ENCODE measurements around the gene CACHD1. TPM values are rescaled to one million over a fixed set of nuclear protein-coding genes. Genes with fewer than 3 reads are reported as not detected.

CACHD1 gene
- total RNA-seq, 2 experiments from 2014 or later, result 0.55 to 0.68 TPM

- DNase-seq, result no peak
- ChIA-PET POLR2A (no interaction called here), CTCF (no interaction called here)
- Mint-ChIP-seq H3K4me1 (ENCODE audit: low read depth) (peaks cover 14% of the 10 kb centered on the region), H3K27me3 (ENCODE audit: low read depth) (no peaks in the 10 kb centered on the region), H3K4me3 (no peak overlapping the region), H3K27ac (no peak overlapping the region), H3K9me3 (ENCODE audit: insufficient read depth) (no peaks in the 10 kb centered on the region), H3K36me3 (ENCODE audit: low read depth) (no peaks in the 10 kb centered on the region)
- no peak for ATAC-seq
Measured at GRCh38 chr1:64630611-64631010, 160.7 kb downstream of the CACHD1 start.

- Mint-ChIP-seq H3K9me3 (ENCODE audit: insufficient read depth) (no peaks in the 10 kb centered on the region), H3K27ac (no peak overlapping the region), H3K4me3 (no peak overlapping the region), H3K36me3 (ENCODE audit: low read depth) (no peaks in the 10 kb centered on the region), H3K27me3 (ENCODE audit: low read depth) (no peaks in the 10 kb centered on the region), H3K4me1 (ENCODE audit: low read depth) (peaks cover 14% of the 10 kb centered on the region)
- no peak for ATAC-seq
- ChIA-PET POLR2A (no interaction called here), CTCF (no interaction called here)
- DNase-seq, result no peak
Measured at GRCh38 chr1:64631346-64632034, 161.6 kb downstream of the CACHD1 start.

DNA sequence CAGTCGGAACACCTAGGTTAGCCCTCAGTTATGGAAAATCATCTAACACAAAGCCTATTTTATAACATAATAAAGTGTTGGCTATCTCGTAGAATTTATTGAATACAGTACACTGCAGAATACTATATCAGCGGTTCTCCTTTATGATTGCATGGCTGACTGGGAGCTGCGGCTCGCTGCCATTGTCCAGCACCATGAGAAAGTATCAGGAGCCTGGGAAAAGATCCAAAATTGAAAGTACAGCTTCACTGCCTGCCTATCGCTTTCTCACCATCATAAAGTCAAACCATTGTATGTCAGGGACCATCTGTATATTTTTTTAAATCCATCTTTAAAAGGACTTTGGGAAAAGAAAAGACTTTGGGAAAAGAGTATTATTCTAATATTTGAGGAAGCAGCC lies 163.0 kb downstream of the CACHD1 start:
- H3K36me3 Mint-ChIP-seq (ENCODE audit: low read depth), result no peaks in the 10 kb centered on the region
- H3K9me3 Mint-ChIP-seq (ENCODE audit: insufficient read depth), result no peaks in the 10 kb centered on the region
- ChIA-PET POLR2A (no interaction called here), CTCF (interaction anchor here (0.6 kb wide), 1 partner anchor 280 kb away, joined by 3 read pairs; no protein-coding TSS in a partner anchor)
- DNase-seq (no peak), ATAC-seq (no peak)
- no peak overlapping the region for H3K4me3 Mint-ChIP-seq
- H3K27ac Mint-ChIP-seq, result no peak overlapping the region
- peaks cover 19% of the 10 kb centered on the region for H3K4me1 Mint-ChIP-seq (ENCODE audit: low read depth)
- H3K27me3 Mint-ChIP-seq (ENCODE audit: low read depth), result no peaks in the 10 kb centered on the region

- DNase-seq (no peak), ATAC-seq (no peak)
- no peaks in the 10 kb centered on the region for H3K9me3 Mint-ChIP-seq (ENCODE audit: insufficient read depth)
- H3K36me3 Mint-ChIP-seq (ENCODE audit: low read depth), result no peaks in the 10 kb centered on the region
- POLR2A ChIA-PET, result no interaction called here
- H3K27ac Mint-ChIP-seq, result no peak overlapping the region
- H3K27me3 Mint-ChIP-seq (ENCODE audit: low read depth), result no peaks in the 10 kb centered on the region
- CTCF ChIA-PET, result no interaction called here
- H3K4me1 Mint-ChIP-seq (ENCODE audit: low read depth), result no peaks in the 10 kb centered on the region
- no peak overlapping the region for H3K4me3 Mint-ChIP-seq
Measured at GRCh38 chr1:64645735-64646134, 175.8 kb downstream of the CACHD1 start.

DNA sequence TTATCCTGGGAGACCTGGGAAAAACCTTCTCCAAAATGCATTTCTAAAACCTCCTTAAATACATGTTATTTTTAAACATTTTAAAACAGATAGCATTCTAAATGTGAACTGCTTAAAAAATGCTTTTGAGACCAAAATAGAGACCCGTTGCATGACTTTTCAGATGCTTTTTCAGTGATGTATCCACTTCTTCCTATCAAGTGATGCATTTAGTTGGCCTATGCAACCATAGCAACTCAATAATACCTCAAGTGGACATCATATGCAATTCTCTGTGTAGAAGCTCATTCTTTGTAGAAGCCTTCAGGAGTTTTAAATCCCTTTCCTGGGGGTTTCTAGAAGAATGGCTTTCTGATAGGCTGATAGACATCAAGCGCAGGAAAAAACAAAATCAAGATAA lies 180.5 kb downstream of the CACHD1 start:
- ChIA-PET POLR2A (no interaction called here), CTCF (interaction anchor here (1.2 kb wide), 1 partner anchor 25 kb away, joined by 4 read pairs; no protein-coding TSS in a partner anchor)
- H3K27me3 Mint-ChIP-seq (ENCODE audit: low read depth), result no peaks in the 10 kb centered on the region
- H3K9me3 Mint-ChIP-seq (ENCODE audit: insufficient read depth), result no peaks in the 10 kb centered on the region
- H3K4me3 Mint-ChIP-seq, result no peak overlapping the region
- DNase-seq, result no peak
- no peak for ATAC-seq
- H3K4me1 Mint-ChIP-seq (ENCODE audit: low read depth), result no peaks in the 10 kb centered on the region
- no peak overlapping the region for H3K27ac Mint-ChIP-seq
- H3K36me3 Mint-ChIP-seq (ENCODE audit: low read depth), result no peaks in the 10 kb centered on the region

DNA sequence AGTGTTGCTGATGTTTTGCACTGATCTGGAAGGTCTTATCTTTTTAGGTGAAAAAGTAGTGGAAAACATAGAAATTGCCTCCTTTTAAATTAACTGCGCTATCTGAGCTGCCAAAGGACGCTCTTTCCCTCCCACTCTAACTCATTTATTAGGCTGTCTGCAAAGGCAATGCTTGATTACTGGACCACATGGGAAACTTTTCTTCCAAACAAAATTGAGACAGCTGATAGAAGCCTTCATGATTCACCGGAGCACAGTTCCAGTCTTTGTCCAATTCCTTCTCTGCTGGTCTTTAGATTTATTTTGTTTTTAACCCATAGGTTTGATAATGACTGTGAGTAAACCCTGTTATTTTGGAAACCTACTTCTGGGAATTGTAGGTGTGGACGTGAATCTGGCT lies 181.9 kb downstream of the CACHD1 start:
- H3K36me3 Mint-ChIP-seq (ENCODE audit: low read depth), result no peaks in the 10 kb centered on the region
- no peaks in the 10 kb centered on the region for H3K4me1 Mint-ChIP-seq (ENCODE audit: low read depth)
- no peak for DNase-seq
- POLR2A ChIA-PET, result no interaction called here
- CTCF ChIA-PET, result interaction anchor here (1.1 kb wide), 1 partner anchor 12 kb away, joined by 4 read pairs; no protein-coding TSS in a partner anchor
- H3K4me3 Mint-ChIP-seq, result no peak overlapping the region
- no peaks in the 10 kb centered on the region for H3K9me3 Mint-ChIP-seq (ENCODE audit: insufficient read depth)
- H3K27me3 Mint-ChIP-seq (ENCODE audit: low read depth), result no peaks in the 10 kb centered on the region
- H3K27ac Mint-ChIP-seq, result no peak overlapping the region
- ATAC-seq, result no peak

GRCh38 chr1:64653466-64653865 lies 183.5 kb downstream of the CACHD1 start:
- no peaks in the 10 kb centered on the region for H3K36me3 Mint-ChIP-seq (ENCODE audit: low read depth)
- CTCF ChIA-PET, result no interaction called here
- no peaks in the 10 kb centered on the region for H3K4me1 Mint-ChIP-seq (ENCODE audit: low read depth)
- no peak overlapping the region for H3K4me3 Mint-ChIP-seq
- ATAC-seq (no peak), DNase-seq (no peak)
- POLR2A ChIA-PET, result no interaction called here
- no peak overlapping the region for H3K27ac Mint-ChIP-seq
- no peaks in the 10 kb centered on the region for H3K9me3 Mint-ChIP-seq (ENCODE audit: insufficient read depth)
- H3K27me3 Mint-ChIP-seq (ENCODE audit: low read depth), result peaks cover 2% of the 10 kb centered on the region

GRCh38 chr1:64654519-64655341 lies 184.8 kb downstream of the CACHD1 start:
- H3K27ac Mint-ChIP-seq, result no peak overlapping the region
- ChIA-PET CTCF (interaction anchor here (1.0 kb wide), 1 partner anchor 20 kb away, joined by 3 read pairs; no protein-coding TSS in a partner anchor), POLR2A (no interaction called here)
- H3K36me3 Mint-ChIP-seq (ENCODE audit: low read depth), result no peaks in the 10 kb centered on the region
- H3K27me3 Mint-ChIP-seq (ENCODE audit: low read depth), result peaks cover 2% of the 10 kb centered on the region
- H3K9me3 Mint-ChIP-seq (ENCODE audit: insufficient read depth), result no peaks in the 10 kb centered on the region
- DNase-seq (no peak), ATAC-seq (no peak)
- no peak overlapping the region for H3K4me3 Mint-ChIP-seq
- H3K4me1 Mint-ChIP-seq (ENCODE audit: low read depth), result no peaks in the 10 kb centered on the region

DNA sequence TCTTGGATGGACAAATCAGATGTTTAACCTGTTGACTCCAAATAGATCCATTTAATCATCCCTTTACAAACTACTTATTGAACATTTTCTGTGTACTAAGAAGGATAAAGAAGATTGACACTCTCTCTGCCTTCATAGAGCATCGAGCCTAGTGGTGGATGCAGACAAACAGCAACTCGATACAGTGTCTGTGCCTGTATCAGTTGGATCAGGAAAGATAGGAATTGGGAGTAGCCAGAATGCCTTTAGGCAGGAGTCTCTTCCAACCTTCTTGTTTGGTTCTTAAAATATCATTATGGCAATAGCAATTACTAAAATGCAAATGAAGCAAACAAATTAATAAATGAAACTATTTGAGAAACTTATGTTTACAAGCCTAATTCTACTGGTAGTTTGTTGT lies 185.9 kb downstream of the CACHD1 start:
- no peaks in the 10 kb centered on the region for H3K36me3 Mint-ChIP-seq (ENCODE audit: low read depth)
- DNase-seq (no peak), ATAC-seq (no peak)
- peaks cover 2% of the 10 kb centered on the region for H3K27me3 Mint-ChIP-seq (ENCODE audit: low read depth)
- H3K4me3 Mint-ChIP-seq, result no peak overlapping the region
- ChIA-PET POLR2A (no interaction called here), CTCF (no interaction called here)
- H3K4me1 Mint-ChIP-seq (ENCODE audit: low read depth), result no peaks in the 10 kb centered on the region
- no peak overlapping the region for H3K27ac Mint-ChIP-seq
- no peaks in the 10 kb centered on the region for H3K9me3 Mint-ChIP-seq (ENCODE audit: insufficient read depth)

GRCh38 chr1:64659478-64660138 lies 189.7 kb downstream of the CACHD1 start:
- ATAC-seq (no peak), DNase-seq (no peak)
- peaks cover 2% of the 10 kb centered on the region for H3K27me3 Mint-ChIP-seq (ENCODE audit: low read depth)
- no peak overlapping the region for H3K4me3 Mint-ChIP-seq
- POLR2A ChIA-PET, result no interaction called here
- H3K4me1 Mint-ChIP-seq (ENCODE audit: low read depth), result no peaks in the 10 kb centered on the region
- no peaks in the 10 kb centered on the region for H3K36me3 Mint-ChIP-seq (ENCODE audit: low read depth)
- no peaks in the 10 kb centered on the region for H3K9me3 Mint-ChIP-seq (ENCODE audit: insufficient read depth)
- no peak overlapping the region for H3K27ac Mint-ChIP-seq
- CTCF ChIA-PET, result no interaction called here

- ATAC-seq, result peak; percentile 57
- Mint-ChIP-seq H3K27me3 (ENCODE audit: low read depth) (no peaks in the 10 kb centered on the region), H3K4me1 (ENCODE audit: low read depth) (no peaks in the 10 kb centered on the region), H3K27ac (no peak overlapping the region), H3K4me3 (no peak overlapping the region), H3K9me3 (ENCODE audit: insufficient read depth) (no peaks in the 10 kb centered on the region), H3K36me3 (ENCODE audit: low read depth) (no peaks in the 10 kb centered on the region)
- ChIA-PET POLR2A (no interaction called here), CTCF (interaction anchor here (0.8 to 1.8 kb wide), 9 partner anchors 12 to 395 kb away, joined by 3 to 6 read pairs (median 4); no protein-coding TSS in a partner anchor)
- no peak for DNase-seq
Measured at GRCh38 chr1:64663668-64664067, 193.7 kb downstream of the CACHD1 start.

GRCh38 chr1:64664299-64664698 lies 194.4 kb downstream of the CACHD1 start:
- DNase-seq (no peak), ATAC-seq (no peak)
- no peaks in the 10 kb centered on the region for H3K4me1 Mint-ChIP-seq (ENCODE audit: low read depth)
- H3K9me3 Mint-ChIP-seq (ENCODE audit: insufficient read depth), result no peaks in the 10 kb centered on the region
- POLR2A ChIA-PET, result no interaction called here
- H3K36me3 Mint-ChIP-seq (ENCODE audit: low read depth), result no peaks in the 10 kb centered on the region
- CTCF ChIA-PET, result interaction anchor here (0.8 to 1.8 kb wide), 8 partner anchors 11 to 395 kb away, joined by 3 to 5 read pairs (median 4); no protein-coding TSS in a partner anchor
- no peak overlapping the region for H3K27ac Mint-ChIP-seq
- H3K27me3 Mint-ChIP-seq (ENCODE audit: low read depth), result no peaks in the 10 kb centered on the region
- H3K4me3 Mint-ChIP-seq, result no peak overlapping the region
